ENCODE measurements around the gene RMDN3.

DNA sequence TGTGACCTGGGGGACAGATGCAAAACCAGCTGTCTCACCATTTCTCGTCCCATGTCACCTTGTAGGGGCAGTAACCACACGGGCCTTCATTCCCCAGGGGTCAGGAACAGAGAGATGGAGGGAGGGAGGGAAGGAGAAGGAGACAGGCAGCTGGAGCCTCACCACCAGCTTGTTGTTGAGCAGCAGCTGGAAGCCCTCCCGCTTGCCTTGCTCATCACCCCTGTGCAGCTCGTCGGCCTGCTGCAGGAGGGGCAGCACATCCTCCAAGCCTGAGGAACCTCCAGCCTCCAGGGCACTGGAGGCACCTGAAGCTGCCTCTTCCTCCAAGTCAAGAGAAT is 10.3 kb downstream of the RMDN3 start:
- TF ChIP-seq, protein P1, sequence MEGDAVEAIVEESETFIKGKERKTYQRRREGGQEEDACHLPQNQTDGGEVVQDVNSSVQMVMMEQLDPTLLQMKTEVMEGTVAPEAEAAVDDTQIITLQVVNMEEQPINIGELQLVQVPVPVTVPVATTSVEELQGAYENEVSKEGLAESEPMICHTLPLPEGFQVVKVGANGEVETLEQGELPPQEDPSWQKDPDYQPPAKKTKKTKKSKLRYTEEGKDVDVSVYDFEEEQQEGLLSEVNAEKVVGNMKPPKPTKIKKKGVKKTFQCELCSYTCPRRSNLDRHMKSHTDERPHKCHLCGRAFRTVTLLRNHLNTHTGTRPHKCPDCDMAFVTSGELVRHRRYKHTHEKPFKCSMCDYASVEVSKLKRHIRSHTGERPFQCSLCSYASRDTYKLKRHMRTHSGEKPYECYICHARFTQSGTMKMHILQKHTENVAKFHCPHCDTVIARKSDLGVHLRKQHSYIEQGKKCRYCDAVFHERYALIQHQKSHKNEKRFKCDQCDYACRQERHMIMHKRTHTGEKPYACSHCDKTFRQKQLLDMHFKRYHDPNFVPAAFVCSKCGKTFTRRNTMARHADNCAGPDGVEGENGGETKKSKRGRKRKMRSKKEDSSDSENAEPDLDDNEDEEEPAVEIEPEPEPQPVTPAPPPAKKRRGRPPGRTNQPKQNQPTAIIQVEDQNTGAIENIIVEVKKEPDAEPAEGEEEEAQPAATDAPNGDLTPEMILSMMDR (IDR thresholded peaks at IDR 0.05) = no peak
- TF ChIP-seq EP300 (IDR thresholded peaks at IDR 0.05) = no peak
